HepG2 (cell line): ENCODE measurements around the gene MGAT1.

ENCODE experiments used
- POLR2A ChIP-seq, 2 experiments: IDR thresholded peaks; 2 replicates each; pipeline ENCODE4 v1.6.1; 2011; ENCODE audit warnings: low read depth in 2 of 2, low read length in 2 of 2, mild to moderate bottlenecking in 1 of 2, moderate library complexity in 1 of 2; ENCODE audit not compliant: insufficient read depth in 1 of 2
- TF ChIP-seq, protein P1 (sequence below): sonication (generic); formaldehyde crosslinking; IDR thresholded peaks from 2 replicates; pipeline ENCODE4 v1.8.1; 2022; ENCODE audit warnings: low read depth, mild to moderate bottlenecking, missing genetic modification reagents

DNA sequence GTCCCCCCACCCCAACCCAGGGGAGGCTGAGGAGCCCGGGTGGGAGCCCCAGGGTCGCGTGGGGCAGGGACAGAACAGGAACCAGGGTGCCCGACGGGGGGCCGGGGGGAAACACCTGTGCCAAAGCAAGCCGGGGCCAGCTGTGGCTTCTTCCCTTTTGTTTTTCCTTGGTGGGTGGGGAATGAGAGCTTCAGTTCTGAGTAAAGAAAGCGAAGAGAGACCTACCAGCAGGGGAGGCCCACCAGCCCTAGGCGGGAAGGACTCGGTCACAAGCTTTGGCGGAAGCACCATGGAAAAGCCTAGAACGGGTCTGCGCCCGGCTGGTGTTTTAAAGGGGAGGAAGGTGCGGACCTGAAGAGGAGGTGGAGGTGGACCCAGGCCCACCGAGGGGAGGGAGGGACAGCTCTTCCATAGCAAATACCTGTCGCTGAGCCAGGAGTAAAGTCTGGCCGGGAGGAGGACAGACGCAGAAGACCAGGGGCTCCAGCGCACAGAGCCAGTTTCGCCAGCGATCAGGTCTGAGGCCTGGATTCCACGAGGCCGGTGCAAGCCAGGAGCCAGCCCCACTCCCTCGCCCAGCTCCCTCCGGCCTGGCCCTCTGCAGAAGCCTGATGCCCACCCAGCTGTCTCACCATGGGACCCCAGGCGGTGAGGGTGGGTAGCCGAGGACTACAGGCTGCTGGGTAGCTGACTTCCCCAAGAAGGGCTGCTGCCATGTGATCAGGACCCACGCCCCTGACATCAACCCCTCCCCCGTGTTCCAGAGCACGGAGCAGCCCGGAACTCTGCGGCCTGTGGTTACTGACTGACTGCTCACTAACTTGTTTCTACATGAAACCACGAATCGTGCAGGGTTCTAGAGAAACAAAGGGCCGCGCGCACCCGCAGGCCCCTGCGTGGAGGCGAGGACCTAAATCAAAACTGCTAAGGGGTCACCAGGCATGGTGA, 849 bp upstream of the MGAT1 start:
- no peak for TF ChIP-seq POLR2A (IDR thresholded peaks at IDR 0.05; ENCODE audit: insufficient read depth in 1 of 2, low read depth in 2 of 2, low read length in 2 of 2)
- TF ChIP-seq, protein P1, sequence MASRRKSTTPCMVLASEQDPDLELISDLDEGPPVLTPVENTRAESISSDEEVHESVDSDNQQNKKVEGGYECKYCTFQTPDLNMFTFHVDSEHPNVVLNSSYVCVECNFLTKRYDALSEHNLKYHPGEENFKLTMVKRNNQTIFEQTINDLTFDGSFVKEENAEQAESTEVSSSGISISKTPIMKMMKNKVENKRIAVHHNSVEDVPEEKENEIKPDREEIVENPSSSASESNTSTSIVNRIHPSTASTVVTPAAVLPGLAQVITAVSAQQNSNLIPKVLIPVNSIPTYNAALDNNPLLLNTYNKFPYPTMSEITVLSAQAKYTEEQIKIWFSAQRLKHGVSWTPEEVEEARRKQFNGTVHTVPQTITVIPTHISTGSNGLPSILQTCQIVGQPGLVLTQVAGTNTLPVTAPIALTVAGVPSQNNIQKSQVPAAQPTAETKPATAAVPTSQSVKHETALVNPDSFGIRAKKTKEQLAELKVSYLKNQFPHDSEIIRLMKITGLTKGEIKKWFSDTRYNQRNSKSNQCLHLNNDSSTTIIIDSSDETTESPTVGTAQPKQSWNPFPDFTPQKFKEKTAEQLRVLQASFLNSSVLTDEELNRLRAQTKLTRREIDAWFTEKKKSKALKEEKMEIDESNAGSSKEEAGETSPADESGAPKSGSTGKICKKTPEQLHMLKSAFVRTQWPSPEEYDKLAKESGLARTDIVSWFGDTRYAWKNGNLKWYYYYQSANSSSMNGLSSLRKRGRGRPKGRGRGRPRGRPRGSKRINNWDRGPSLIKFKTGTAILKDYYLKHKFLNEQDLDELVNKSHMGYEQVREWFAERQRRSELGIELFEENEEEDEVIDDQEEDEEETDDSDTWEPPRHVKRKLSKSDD (CRISPR knock-in tag): no peak
